Hepatocyte (in vitro differentiated cells): ENCODE data around the gene CRELD2. TPM values are rescaled to one million over a fixed set of nuclear protein-coding genes. Genes with fewer than 3 reads are reported as not detected.

ENCODE experiments used
- DNase-seq: peaks from one replicate; pipeline ENCODE4 v3.0.0-alpha.2; 2016; ENCODE audit warnings: low spot score
- H2AFZ ChIP-seq: fragments of 200-600 bp; sonication (generic); 2 replicates; pipeline ENCODE4 v1.6.0; 2016; ENCODE audit warnings: antibody characterized with exemption, mild to moderate bottlenecking
- H3K27ac ChIP-seq: fragments of 200-600 bp; sonication (generic); 2 replicates; pipeline ENCODE4 v1.5.1; 2016; ENCODE audit warnings: mild to moderate bottlenecking
- H3K27me3 ChIP-seq: fragments of 200-600 bp; sonication (generic); 2 replicates; pipeline ENCODE4 v1.6.1; 2016
- H3K36me3 ChIP-seq: fragments of 200-600 bp; sonication (generic); replicated peaks from 2 replicates; pipeline ENCODE4 v1.5.1; 2016; ENCODE audit warnings: low read depth; ENCODE audit not compliant: insufficient read depth
- H3K4me1 ChIP-seq: fragments of 200-600 bp; sonication (generic); 2 replicates; pipeline ENCODE4 v1.5.1; 2016; ENCODE audit warnings: mild to moderate bottlenecking, moderate library complexity; ENCODE audit not compliant: insufficient read depth
- H3K4me2 ChIP-seq: fragments of 200-600 bp; sonication (generic); 2 replicates; pipeline ENCODE4 v1.6.0; 2016
- H3K4me3 ChIP-seq: fragments of 200-600 bp; sonication (generic); 2 replicates; pipeline ENCODE4 v1.5.1; 2016; ENCODE audit warnings: mild to moderate bottlenecking
- H3K79me2 ChIP-seq: fragments of 200-600 bp; sonication (generic); 2 replicates; pipeline ENCODE4 v1.6.0; 2017; ENCODE audit warnings: mild to moderate bottlenecking
- H3K9me2 ChIP-seq: fragments of 200-600 bp; sonication (generic); replicated peaks from 2 replicates; pipeline ENCODE4 v1.6.0; 2017; ENCODE audit warnings: mild to moderate bottlenecking; ENCODE audit not compliant: insufficient read depth
- H3K9me3 ChIP-seq: fragments of 200-600 bp; sonication (generic); 2 replicates; pipeline ENCODE4 v1.5.1; 2016; ENCODE audit warnings: low read depth, mild to moderate bottlenecking
- H4K20me1 ChIP-seq: fragments of 200-600 bp; sonication (generic); 2 replicates; pipeline ENCODE4 v1.6.0; 2016; ENCODE audit warnings: mild to moderate bottlenecking; ENCODE audit not compliant: insufficient read depth, poor library complexity, severe bottlenecking
- CTCF ChIP-seq: fragments of 200-600 bp; sonication (generic); IDR thresholded peaks from 2 replicates; pipeline ENCODE4 v1.5.1; 2016; ENCODE audit warnings: antibody characterized with exemption, mild to moderate bottlenecking; ENCODE audit not compliant: poor library complexity
- EZH2 ChIP-seq: fragments of 200-600 bp; sonication (generic); IDR thresholded peaks from 2 replicates; pipeline ENCODE4 v1.6.1; 2016; ENCODE audit warnings: antibody characterized with exemption, mild to moderate bottlenecking, borderline replicate concordance
- EZH2phosphoT487 ChIP-seq: fragments of 200-600 bp; sonication (generic); IDR thresholded peaks from one replicate; pipeline ENCODE4 v1.6.1; 2018; ENCODE audit warnings: antibody characterized with exemption, mild to moderate bottlenecking, low read depth, moderate library complexity; ENCODE audit not compliant: unreplicated experiment, severe bottlenecking
- WGBS: methylation state at CpG from one replicate; pipeline ENCODE4 v1.1.6; 2016; ENCODE audit warnings: low lambda C conversion rate; ENCODE audit errors: missing lambda C conversion rate; 5-methylcytosine and 5-hydroxymethylcytosine counted together
- polyA plus RNA-seq: library from polyadenylated mRNA; unstranded; fragments of >200 nt; fragmentation: Nextera tagmentation; extraction: Ambion mirVana; gene quantifications from 2 replicates; pipeline ENCODE4 v1.2.1, GENCODE V29; 2016
- total RNA-seq: library from RNA; depleted of rRNA; stranded (reverse); fragments of >200 nt; gene quantifications from 2 replicates; pipeline ENCODE4 v1.2.3, GENCODE V29; 2014

CRELD2 gene
- total and polyA plus RNA-seq, 2 experiments from 2014 or later = 79.7 to 129 TPM

- Histone ChIP-seq H3K4me2 (no peak overlapping the region), H3K4me3 (no peak overlapping the region), H3K27me3 (no peaks in the 10 kb centered on the region), H3K4me1 (peaks cover 13% of the 10 kb centered on the region), H2AFZ (no peak overlapping the region), H3K9me2 (no peaks in the 10 kb centered on the region), H3K27ac (no peak overlapping the region), H3K9me3 (no peaks in the 10 kb centered on the region), H3K79me2 (peaks cover 19% of the 10 kb centered on the region), H4K20me1 (no peaks in the 10 kb centered on the region), H3K36me3 (no peaks in the 10 kb centered on the region)
- WGBS = 94% methylated on average over 35 of the region's 35 CpGs
- TF ChIP-seq EZH2phosphoT487 (no peak), CTCF (no peak), EZH2 (no peak)
- no peak for DNase-seq
These were observed 3.3 kb downstream of the CRELD2 start for GRCh38 chr22:49921508-49922278.

GRCh38 chr22:49922484-49922883 is 4.0 kb downstream of the CRELD2 start:
- H3K9me2 ChIP-seq = no peaks in the 10 kb centered on the region
- TF ChIP-seq CTCF = no peak
- TF ChIP-seq EZH2 = no peak
- no peak for TF ChIP-seq EZH2phosphoT487
- H2AFZ ChIP-seq = no peak overlapping the region
- H3K9me3 ChIP-seq = no peaks in the 10 kb centered on the region
- H3K4me1 ChIP-seq = peaks cover 7% of the 10 kb centered on the region
- no peaks in the 10 kb centered on the region for H3K36me3 ChIP-seq
- WGBS = 95% methylated on average over 12 of the region's 22 CpGs
- no peaks in the 10 kb centered on the region for H4K20me1 ChIP-seq
- no peak for DNase-seq
- H3K27me3 ChIP-seq = no peaks in the 10 kb centered on the region
- no peak overlapping the region for H3K4me2 ChIP-seq
- no peak overlapping the region for H3K27ac ChIP-seq
- H3K79me2 ChIP-seq = peaks cover 11% of the 10 kb centered on the region
- no peak overlapping the region for H3K4me3 ChIP-seq

- no peak overlapping the region for H2AFZ ChIP-seq
- DNase-seq = no peak
These were observed 4.5 kb downstream of the CRELD2 start for GRCh38 chr22:49922926-49923325.

More at GRCh38 chr22:49922926-49923325, 4.5 kb downstream of the CRELD2 start:
- Histone ChIP-seq H4K20me1 (no peaks in the 10 kb centered on the region), H3K4me1 (peaks cover 7% of the 10 kb centered on the region), H3K4me2 (no peak overlapping the region), H3K79me2 (peaks cover 7% of the 10 kb centered on the region), H3K4me3 (no peak overlapping the region), H3K9me3 (no peaks in the 10 kb centered on the region), H3K36me3 (no peaks in the 10 kb centered on the region), H3K9me2 (no peaks in the 10 kb centered on the region), H3K27ac (no peak overlapping the region), H3K27me3 (no peaks in the 10 kb centered on the region)
- TF ChIP-seq EZH2 = no peak
- no peak for TF ChIP-seq EZH2phosphoT487
- no peak for TF ChIP-seq CTCF
- 94% methylated on average over 23 of the region's 25 CpGs for WGBS
